PC-3 (cell line): ENCODE data around the gene SLC22A4.

Experiments used
- EZH2 ChIP-seq: fragments of 300-600 bp; sonication (generic); IDR thresholded peaks from one replicate; pipeline ENCODE4 v1.6.1; 2017; ENCODE audit warnings: antibody characterized with exemption, mild to moderate bottlenecking, low read length; ENCODE audit not compliant: unreplicated experiment
- EZH2phosphoT487 ChIP-seq: fragments of 300-600 bp; sonication (generic); IDR thresholded peaks from 2 replicates; pipeline ENCODE4 v1.6.1; 2018; ENCODE audit warnings: mild to moderate bottlenecking, antibody characterized with exemption, low read length, borderline replicate concordance
- TF ChIP-seq, protein P1 (sequence below): fragments of 300-600 bp; sonication (generic); conservative IDR thresholded peaks from 2 replicates; pipeline ENCODE4 v1.5.1; 2017; ENCODE audit warnings: antibody characterized with exemption, low read depth, mild to moderate bottlenecking, low read length

- TF ChIP-seq, protein P1, sequence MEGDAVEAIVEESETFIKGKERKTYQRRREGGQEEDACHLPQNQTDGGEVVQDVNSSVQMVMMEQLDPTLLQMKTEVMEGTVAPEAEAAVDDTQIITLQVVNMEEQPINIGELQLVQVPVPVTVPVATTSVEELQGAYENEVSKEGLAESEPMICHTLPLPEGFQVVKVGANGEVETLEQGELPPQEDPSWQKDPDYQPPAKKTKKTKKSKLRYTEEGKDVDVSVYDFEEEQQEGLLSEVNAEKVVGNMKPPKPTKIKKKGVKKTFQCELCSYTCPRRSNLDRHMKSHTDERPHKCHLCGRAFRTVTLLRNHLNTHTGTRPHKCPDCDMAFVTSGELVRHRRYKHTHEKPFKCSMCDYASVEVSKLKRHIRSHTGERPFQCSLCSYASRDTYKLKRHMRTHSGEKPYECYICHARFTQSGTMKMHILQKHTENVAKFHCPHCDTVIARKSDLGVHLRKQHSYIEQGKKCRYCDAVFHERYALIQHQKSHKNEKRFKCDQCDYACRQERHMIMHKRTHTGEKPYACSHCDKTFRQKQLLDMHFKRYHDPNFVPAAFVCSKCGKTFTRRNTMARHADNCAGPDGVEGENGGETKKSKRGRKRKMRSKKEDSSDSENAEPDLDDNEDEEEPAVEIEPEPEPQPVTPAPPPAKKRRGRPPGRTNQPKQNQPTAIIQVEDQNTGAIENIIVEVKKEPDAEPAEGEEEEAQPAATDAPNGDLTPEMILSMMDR = no peak
- no peak for TF ChIP-seq EZH2
- TF ChIP-seq EZH2phosphoT487 = no peak
Observed at GRCh38 chr5:132370181-132370970, 76.2 kb downstream of the SLC22A4 start.
